Measurements from ENCODE around the gene PIGV.

The PIGV gene

DNA sequence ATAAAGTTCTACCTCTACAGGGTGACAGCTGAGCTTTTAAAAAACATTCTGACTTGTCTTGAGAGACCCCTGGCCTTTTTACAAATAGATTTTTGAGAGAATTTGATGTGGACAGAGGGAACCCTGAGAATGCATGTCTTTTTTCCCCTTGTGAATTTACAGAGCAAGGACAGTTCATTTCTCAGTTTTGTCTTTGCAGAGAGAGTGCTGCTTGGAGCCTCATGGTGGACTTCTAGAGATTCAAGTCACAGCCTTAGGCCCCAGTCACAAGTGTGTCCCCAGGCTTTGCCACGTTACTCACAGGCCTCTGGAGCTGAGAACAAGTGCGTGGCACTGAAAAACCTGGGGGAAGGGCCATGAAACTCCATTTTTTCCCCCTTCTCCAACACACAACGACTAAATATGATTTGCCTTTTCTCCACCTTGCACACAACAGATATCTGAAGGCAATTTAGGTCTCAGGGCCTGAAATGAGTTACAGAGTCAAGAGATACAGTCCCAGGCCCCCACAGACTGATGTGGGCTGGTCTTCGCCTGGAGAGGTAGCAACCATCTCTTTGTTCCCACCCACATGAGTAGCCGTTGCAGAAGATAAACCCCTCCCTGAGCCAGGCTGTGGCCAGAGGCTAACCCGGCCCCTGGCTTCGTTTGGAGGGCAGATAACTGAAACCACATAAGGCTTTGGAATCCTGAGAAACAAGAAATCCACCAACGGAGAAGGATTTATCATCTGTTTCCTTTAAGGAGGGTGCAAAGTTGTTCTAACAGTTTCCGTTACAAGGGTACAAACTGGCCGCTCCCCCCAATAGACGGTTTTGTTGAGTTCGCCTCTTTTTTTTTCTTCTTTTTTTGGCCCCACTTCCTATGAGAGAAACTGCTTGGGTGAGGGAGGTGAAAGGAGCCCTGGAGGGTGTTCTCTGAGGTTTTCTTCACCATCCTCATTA, 1.0 kb upstream of the PIGV start:
- H3K9ac ChIP-seq (ENCODE audit: low read depth, low read length): peak overlapping the region; percentile 93
- peak overlapping the region; percentile 97 for H3K27ac ChIP-seq (ENCODE audit: low read depth, low read length)
- H3K4me1 ChIP-seq (ENCODE audit: insufficient read depth, low read length): peaks cover 38% of the 10 kb centered on the region
- WGBS: 39% methylated on average over 12 of the region's 12 CpGs
- H3K27me3 ChIP-seq (ENCODE audit: insufficient read depth, low read length): no peaks in the 10 kb centered on the region
- H3K4me3 ChIP-seq (ENCODE audit: low read length): peak overlapping the region; percentile 83
- H3K9me3 ChIP-seq (ENCODE audit: insufficient read depth, low read depth, low read length): no peaks in the 10 kb centered on the region
- peaks cover 19% of the 10 kb centered on the region for H3K36me3 ChIP-seq (ENCODE audit: insufficient read depth, low read length)

DNA sequence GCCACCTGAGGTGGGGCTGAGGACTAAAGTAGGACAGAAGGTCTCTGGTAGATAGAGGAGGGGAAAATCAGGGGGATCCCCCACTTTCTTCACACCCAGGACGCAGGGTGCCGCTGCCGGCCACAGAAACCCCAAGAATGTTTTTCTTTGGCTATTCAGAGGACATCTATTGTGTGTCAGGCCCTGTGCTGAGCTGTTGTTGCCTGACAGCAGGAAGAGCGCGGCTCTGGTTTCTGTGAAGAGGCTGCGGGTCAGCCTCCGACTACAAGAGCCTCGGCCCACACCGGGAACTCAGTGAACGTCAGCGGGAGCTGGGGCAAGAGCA, 407 bp upstream of the PIGV start:
- Histone ChIP-seq H3K36me3 (ENCODE audit: insufficient read depth, low read length) (peaks cover 13% of the 10 kb centered on the region), H3K4me3 (ENCODE audit: low read length) (peak overlapping the region; percentile 83), H3K27ac (ENCODE audit: low read depth, low read length) (peak overlapping the region; percentile 97), H3K9me3 (ENCODE audit: insufficient read depth, low read depth, low read length) (no peaks in the 10 kb centered on the region), H3K9ac (ENCODE audit: low read depth, low read length) (peak overlapping the region; percentile 93), H3K4me1 (ENCODE audit: insufficient read depth, low read length) (peaks cover 38% of the 10 kb centered on the region), H3K27me3 (ENCODE audit: insufficient read depth, low read length) (no peaks in the 10 kb centered on the region)
- WGBS: 9% methylated on average over 11 of the region's 11 CpGs

GRCh38 chr1:26788515-26788785, 700 bp downstream of the PIGV start:
- no peaks in the 10 kb centered on the region for H3K27me3 ChIP-seq (ENCODE audit: insufficient read depth, low read length)
- no peaks in the 10 kb centered on the region for H3K9me3 ChIP-seq (ENCODE audit: insufficient read depth, low read depth, low read length)
- peak overlapping the region; percentile 83 for H3K4me3 ChIP-seq (ENCODE audit: low read length)
- peak overlapping the region; percentile 97 for H3K27ac ChIP-seq (ENCODE audit: low read depth, low read length)
- H3K4me1 ChIP-seq (ENCODE audit: insufficient read depth, low read length): peaks cover 34% of the 10 kb centered on the region
- peaks cover 2% of the 10 kb centered on the region for H3K36me3 ChIP-seq (ENCODE audit: insufficient read depth, low read length)
- 36% methylated on average over 10 of the region's 10 CpGs for WGBS
- peak overlapping the region; percentile 93 for H3K9ac ChIP-seq (ENCODE audit: low read depth, low read length)

DNA sequence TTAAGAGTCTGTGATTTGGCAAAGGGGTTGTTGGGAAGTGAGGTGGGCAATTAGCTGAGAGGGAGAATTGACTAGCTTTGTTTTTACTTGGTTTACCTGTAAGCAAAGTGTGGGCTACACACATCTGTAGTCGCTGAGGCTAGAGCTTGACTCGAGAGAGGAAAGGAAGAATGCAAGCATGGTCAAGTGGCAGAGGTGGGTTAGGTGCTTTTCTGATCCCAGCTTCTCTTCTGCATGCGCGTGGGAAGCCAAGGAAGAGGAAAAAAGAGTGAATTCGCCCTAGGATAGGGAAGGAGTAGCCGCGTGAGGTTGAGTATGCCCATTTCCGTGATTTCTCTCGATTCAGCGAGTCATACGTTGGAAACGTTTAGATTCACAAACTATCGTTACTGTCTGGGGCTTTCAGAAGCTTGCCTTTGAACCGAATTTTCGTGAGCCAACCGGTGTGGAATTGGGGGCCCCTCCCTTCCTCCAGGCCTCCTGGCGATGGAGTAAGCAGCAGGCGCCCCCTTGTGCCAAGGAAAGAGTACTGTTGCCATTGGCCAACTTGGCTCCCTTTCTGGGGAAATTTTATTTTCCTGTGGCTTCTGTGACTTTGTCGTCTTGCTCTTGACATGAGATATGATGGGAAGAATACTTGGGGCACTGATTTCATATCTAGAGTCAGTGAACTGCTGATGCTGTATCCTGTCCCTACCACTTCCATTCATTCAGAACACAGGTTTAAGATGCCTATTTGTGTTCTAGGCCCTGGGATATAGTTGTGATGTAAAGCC, 1.3 kb downstream of the PIGV start:
- Histone ChIP-seq H3K4me3 (ENCODE audit: low read length) (peak overlapping the region; percentile 83), H3K9ac (ENCODE audit: low read depth, low read length) (peak overlapping the region; percentile 93), H3K4me1 (ENCODE audit: insufficient read depth, low read length) (peaks cover 29% of the 10 kb centered on the region), H3K9me3 (ENCODE audit: insufficient read depth, low read depth, low read length) (no peaks in the 10 kb centered on the region), H3K36me3 (ENCODE audit: insufficient read depth, low read length) (peaks cover 2% of the 10 kb centered on the region; the same call in 1 of the 2 replicates), H3K27ac (ENCODE audit: low read depth, low read length) (no peak overlapping the region), H3K27me3 (ENCODE audit: insufficient read depth, low read length) (no peaks in the 10 kb centered on the region)
- WGBS: 8% methylated on average over 19 of the region's 19 CpGs

GRCh38 chr1:26789612-26789865, 1.8 kb downstream of the PIGV start:
- H3K4me1 ChIP-seq (ENCODE audit: insufficient read depth, low read length): peaks cover 29% of the 10 kb centered on the region
- peaks cover 7% of the 10 kb centered on the region for H3K36me3 ChIP-seq (ENCODE audit: insufficient read depth, low read length)
- no peak overlapping the region for H3K9ac ChIP-seq (ENCODE audit: low read depth, low read length)
- no peak overlapping the region for H3K4me3 ChIP-seq (ENCODE audit: low read length)
- H3K27me3 ChIP-seq (ENCODE audit: insufficient read depth, low read length): no peaks in the 10 kb centered on the region
- WGBS: 89% methylated on average over 3 of the region's 3 CpGs
- no peak overlapping the region for H3K27ac ChIP-seq (ENCODE audit: low read depth, low read length)
- no peaks in the 10 kb centered on the region for H3K9me3 ChIP-seq (ENCODE audit: insufficient read depth, low read depth, low read length)

GRCh38 chr1:26789931-26790330, 2.2 kb downstream of the PIGV start:
- 87% methylated on average over 3 of the region's 4 CpGs for WGBS
- peaks cover 29% of the 10 kb centered on the region for H3K4me1 ChIP-seq (ENCODE audit: insufficient read depth, low read length)
- H3K27me3 ChIP-seq (ENCODE audit: insufficient read depth, low read length): no peaks in the 10 kb centered on the region
- H3K9me3 ChIP-seq (ENCODE audit: insufficient read depth, low read depth, low read length): no peaks in the 10 kb centered on the region
- no peak overlapping the region for H3K27ac ChIP-seq (ENCODE audit: low read depth, low read length)
- H3K4me3 ChIP-seq (ENCODE audit: low read length): no peak overlapping the region
- peaks cover 11% of the 10 kb centered on the region for H3K36me3 ChIP-seq (ENCODE audit: insufficient read depth, low read length)
- no peak overlapping the region for H3K9ac ChIP-seq (ENCODE audit: low read depth, low read length)

GRCh38 chr1:26790551-26790953, 2.8 kb downstream of the PIGV start:
- Histone ChIP-seq H3K27me3 (ENCODE audit: insufficient read depth, low read length) (no peaks in the 10 kb centered on the region), H3K36me3 (ENCODE audit: insufficient read depth, low read length) (peaks cover 15% of the 10 kb centered on the region), H3K27ac (ENCODE audit: low read depth, low read length) (no peak overlapping the region), H3K9ac (ENCODE audit: low read depth, low read length) (no peak overlapping the region), H3K4me1 (ENCODE audit: insufficient read depth, low read length) (peaks cover 29% of the 10 kb centered on the region), H3K4me3 (ENCODE audit: low read length) (no peak overlapping the region), H3K9me3 (ENCODE audit: insufficient read depth, low read depth, low read length) (no peaks in the 10 kb centered on the region)
- 88% methylated on average over 5 of the region's 5 CpGs for WGBS

DNA sequence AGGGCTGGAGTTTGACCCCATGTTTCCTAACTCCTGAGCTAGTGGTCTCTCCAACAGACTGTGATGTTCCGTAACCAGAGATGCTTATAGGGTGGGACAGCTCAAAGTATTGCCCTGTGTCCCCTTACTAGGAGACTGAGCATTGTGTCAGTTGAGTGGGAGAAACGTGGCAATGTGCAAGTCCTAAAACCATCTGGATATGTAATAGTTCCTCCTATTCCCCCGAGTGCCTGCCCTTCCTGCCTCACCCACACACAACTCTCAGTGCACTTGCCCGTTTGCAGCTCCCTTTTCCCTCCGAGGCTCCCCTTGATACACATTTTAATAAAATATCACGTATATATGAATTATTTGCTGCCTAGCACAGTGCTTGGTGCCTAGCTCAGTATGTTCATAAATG, 3.4 kb downstream of the PIGV start:
- H3K9me3 ChIP-seq (ENCODE audit: insufficient read depth, low read depth, low read length): no peaks in the 10 kb centered on the region
- H3K4me3 ChIP-seq (ENCODE audit: low read length): no peak overlapping the region
- 90% methylated on average over 6 of the region's 6 CpGs for WGBS
- H3K27ac ChIP-seq (ENCODE audit: low read depth, low read length): no peak overlapping the region
- peaks cover 23% of the 10 kb centered on the region for H3K4me1 ChIP-seq (ENCODE audit: insufficient read depth, low read length)
- H3K9ac ChIP-seq (ENCODE audit: low read depth, low read length): no peak overlapping the region
- no peaks in the 10 kb centered on the region for H3K27me3 ChIP-seq (ENCODE audit: insufficient read depth, low read length)
- peaks cover 15% of the 10 kb centered on the region for H3K36me3 ChIP-seq (ENCODE audit: insufficient read depth, low read length)

GRCh38 chr1:26791626-26792025, 3.9 kb downstream of the PIGV start:
- no peak overlapping the region for H3K27ac ChIP-seq (ENCODE audit: low read depth, low read length)
- no peaks in the 10 kb centered on the region for H3K9me3 ChIP-seq (ENCODE audit: insufficient read depth, low read depth, low read length)
- H3K4me1 ChIP-seq (ENCODE audit: insufficient read depth, low read length): peaks cover 18% of the 10 kb centered on the region
- WGBS: 88% methylated on average over 3 of the region's 3 CpGs
- H3K36me3 ChIP-seq (ENCODE audit: insufficient read depth, low read length): peaks cover 15% of the 10 kb centered on the region
- no peak overlapping the region for H3K4me3 ChIP-seq (ENCODE audit: low read length)
- no peak overlapping the region for H3K9ac ChIP-seq (ENCODE audit: low read depth, low read length)
- no peaks in the 10 kb centered on the region for H3K27me3 ChIP-seq (ENCODE audit: insufficient read depth, low read length)

DNA sequence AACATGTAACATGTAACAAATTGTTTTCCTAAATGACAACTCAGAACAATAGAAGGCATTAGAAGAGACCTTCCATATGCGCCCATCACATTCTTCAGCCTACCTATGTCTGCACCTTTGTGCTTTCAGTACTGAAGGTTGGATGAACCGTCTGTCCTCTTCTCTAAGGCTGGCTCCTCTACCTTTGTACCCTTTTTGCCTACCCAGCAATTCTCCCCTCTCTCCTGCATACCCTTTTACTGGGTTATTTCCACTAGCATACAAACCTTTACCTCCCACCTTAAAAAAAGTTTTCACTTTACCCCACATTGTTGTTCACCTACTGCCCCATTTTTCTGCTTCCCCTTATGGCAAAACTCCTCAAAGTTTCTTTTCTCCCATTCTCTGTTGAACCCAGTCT, 5.2 kb downstream of the PIGV start:
- H3K36me3 ChIP-seq (ENCODE audit: insufficient read depth, low read length): peaks cover 15% of the 10 kb centered on the region
- no peaks in the 10 kb centered on the region for H3K9me3 ChIP-seq (ENCODE audit: insufficient read depth, low read depth, low read length)
- WGBS: 91% methylated on average over 2 of the region's 2 CpGs
- H3K4me3 ChIP-seq (ENCODE audit: low read length): no peak overlapping the region
- no peaks in the 10 kb centered on the region for H3K27me3 ChIP-seq (ENCODE audit: insufficient read depth, low read length)
- H3K9ac ChIP-seq (ENCODE audit: low read depth, low read length): no peak overlapping the region
- H3K27ac ChIP-seq (ENCODE audit: low read depth, low read length): no peak overlapping the region
- H3K4me1 ChIP-seq (ENCODE audit: insufficient read depth, low read length): peaks cover 11% of the 10 kb centered on the region

DNA sequence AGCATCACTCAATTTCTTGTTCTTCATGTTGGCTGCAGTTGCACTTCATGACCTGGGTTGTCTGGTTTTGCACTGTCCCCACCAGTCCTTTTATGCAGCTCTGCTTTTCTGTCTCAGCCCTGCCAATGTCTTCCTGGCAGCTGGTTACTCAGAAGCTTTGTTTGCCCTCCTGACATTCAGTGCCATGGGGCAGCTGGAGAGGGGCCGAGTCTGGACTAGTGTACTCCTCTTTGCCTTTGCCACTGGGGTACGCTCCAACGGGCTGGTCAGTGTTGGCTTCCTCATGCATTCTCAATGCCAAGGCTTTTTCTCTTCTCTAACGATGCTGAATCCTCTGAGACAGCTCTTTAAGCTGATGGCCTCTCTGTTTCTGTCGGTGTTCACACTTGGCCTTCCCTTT, 6.6 kb downstream of the PIGV start:
- H3K36me3 ChIP-seq (ENCODE audit: insufficient read depth, low read length): peaks cover 15% of the 10 kb centered on the region
- no peak overlapping the region for H3K4me3 ChIP-seq (ENCODE audit: low read length)
- 94% methylated on average over 5 of the region's 5 CpGs for WGBS
- H3K9ac ChIP-seq (ENCODE audit: low read depth, low read length): no peak overlapping the region
- peaks cover 8% of the 10 kb centered on the region for H3K4me1 ChIP-seq (ENCODE audit: insufficient read depth, low read length)
- no peak overlapping the region for H3K27ac ChIP-seq (ENCODE audit: low read depth, low read length)
- no peaks in the 10 kb centered on the region for H3K27me3 ChIP-seq (ENCODE audit: insufficient read depth, low read length)
- no peaks in the 10 kb centered on the region for H3K9me3 ChIP-seq (ENCODE audit: insufficient read depth, low read depth, low read length)
